PC-9 (cell line): ENCODE results near the gene VILL. TPM values are rescaled to one million over a fixed set of nuclear protein-coding genes. Genes with fewer than 3 reads are reported as not detected.

ENCODE experiments used
- BruUV-seq: library from RNA; stranded (reverse); fragments of 400-500 nt; replicated peaks from 2 replicates; lab custom pipeline; 2021; lab: Mats Ljungman, UMichigan
- CTCF ChIA-PET: fragments of 300-600 bp; sonication (Branson Sonifier 250); formaldehyde crosslinking; loops from one replicate; lab custom pipeline; 2022; ENCODE audit warnings: antibody characterized with exemption; lab: Charles Lee
- POLR2A ChIA-PET: fragments of 300-600 bp; sonication (Branson Sonifier 250); formaldehyde crosslinking; loops from one replicate; lab custom pipeline; 2022; ENCODE audit warnings: antibody characterized with exemption; ENCODE audit not compliant: unreplicated experiment; lab: Charles Lee
- DNase-seq, 2 experiments: peaks; one replicate each; pipeline versions ENCODE4 v3.0.0 to v3.0.0-alpha.2; 2015 to 2022; ENCODE audit warnings: mixed read lengths in 1 of 2
- H2AFZ ChIP-seq: fragments of 200-600 bp; sonication (generic); 2 replicates; pipeline ENCODE4 v1.8.1; 2017; ENCODE audit warnings: antibody characterized with exemption
- H3F3A ChIP-seq: fragments of 200-600 bp; sonication (generic); 2 replicates; pipeline ENCODE4 v1.8.1; 2017; ENCODE audit warnings: antibody characterized with exemption, mild to moderate bottlenecking, low read depth; ENCODE audit not compliant: insufficient read depth
- H3K27ac ChIP-seq: fragments of 200-600 bp; sonication (generic); 2 replicates; pipeline ENCODE4 v1.6.1; 2016; ENCODE audit warnings: mixed run types
- H3K27me3 ChIP-seq: fragments of 200-600 bp; sonication (generic); 2 replicates; pipeline ENCODE4 v1.6.1; 2016; ENCODE audit warnings: low read depth, mixed run types; ENCODE audit not compliant: insufficient read depth
- H3K36me3 ChIP-seq: fragments of 200-600 bp; sonication (generic); 2 replicates; pipeline ENCODE4 v1.6.1; 2016; ENCODE audit warnings: low read depth, mixed run types
- H3K4me1 ChIP-seq: fragments of 200-600 bp; sonication (generic); replicated peaks from 2 replicates; pipeline ENCODE4 v1.6.1; 2016; ENCODE audit warnings: mixed run types; ENCODE audit not compliant: insufficient read depth
- H3K4me2 ChIP-seq: fragments of 200-600 bp; sonication (generic); 2 replicates; pipeline ENCODE4 v1.6.1; 2017; ENCODE audit warnings: mixed run types
- H3K4me3 ChIP-seq: fragments of 200-600 bp; sonication (generic); 2 replicates; pipeline ENCODE4 v1.6.1; 2016; ENCODE audit warnings: mixed run types
- H3K79me2 ChIP-seq: fragments of 200-600 bp; sonication (generic); 2 replicates; pipeline ENCODE4 v1.6.1; 2017; ENCODE audit warnings: low read depth, mixed run types
- H3K9me2 ChIP-seq: fragments of 200-600 bp; sonication (generic); 2 replicates; pipeline ENCODE4 v1.8.1; 2017; ENCODE audit warnings: mild to moderate bottlenecking; ENCODE audit not compliant: insufficient read depth
- H3K9me3 ChIP-seq: fragments of 200-600 bp; sonication (generic); 2 replicates; pipeline ENCODE4 v1.8.1; 2016; ENCODE audit warnings: low read depth; ENCODE audit not compliant: insufficient read depth
- H4K20me1 ChIP-seq: fragments of 200-600 bp; sonication (generic); 2 replicates; pipeline ENCODE4 v1.8.1; 2017; ENCODE audit not compliant: insufficient read depth
- EZH2 ChIP-seq: fragments of 200-600 bp; sonication (generic); IDR thresholded peaks from 2 replicates; pipeline ENCODE4 v1.8.0; 2017; ENCODE audit warnings: antibody characterized with exemption, low read depth
- intact Hi-C: fragments of 100-400 bp; cut with micrococcal nuclease; formaldehyde crosslinking; loops from one replicate; pipeline ENCODE4 v1.10.0; 2022; ENCODE audit not compliant: unreplicated experiment
- total RNA-seq: library from RNA; stranded (reverse); gene quantifications from 2 replicates; pipeline ENCODE4 v1.2.3, GENCODE V29; 2021
- TF ChIP-seq, protein P1 (sequence below): fragments of 200-600 bp; sonication (generic); conservative IDR thresholded peaks from 2 replicates; pipeline ENCODE4 v1.6.1; 2017; ENCODE audit warnings: mixed run types, antibody characterized with exemption, mild to moderate bottlenecking, moderate library complexity

The VILL gene
- total RNA-seq, 1 experiment from 2014 or later, result 14.7 TPM

- no peak for TF ChIP-seq EZH2
- TF ChIP-seq, protein P1, sequence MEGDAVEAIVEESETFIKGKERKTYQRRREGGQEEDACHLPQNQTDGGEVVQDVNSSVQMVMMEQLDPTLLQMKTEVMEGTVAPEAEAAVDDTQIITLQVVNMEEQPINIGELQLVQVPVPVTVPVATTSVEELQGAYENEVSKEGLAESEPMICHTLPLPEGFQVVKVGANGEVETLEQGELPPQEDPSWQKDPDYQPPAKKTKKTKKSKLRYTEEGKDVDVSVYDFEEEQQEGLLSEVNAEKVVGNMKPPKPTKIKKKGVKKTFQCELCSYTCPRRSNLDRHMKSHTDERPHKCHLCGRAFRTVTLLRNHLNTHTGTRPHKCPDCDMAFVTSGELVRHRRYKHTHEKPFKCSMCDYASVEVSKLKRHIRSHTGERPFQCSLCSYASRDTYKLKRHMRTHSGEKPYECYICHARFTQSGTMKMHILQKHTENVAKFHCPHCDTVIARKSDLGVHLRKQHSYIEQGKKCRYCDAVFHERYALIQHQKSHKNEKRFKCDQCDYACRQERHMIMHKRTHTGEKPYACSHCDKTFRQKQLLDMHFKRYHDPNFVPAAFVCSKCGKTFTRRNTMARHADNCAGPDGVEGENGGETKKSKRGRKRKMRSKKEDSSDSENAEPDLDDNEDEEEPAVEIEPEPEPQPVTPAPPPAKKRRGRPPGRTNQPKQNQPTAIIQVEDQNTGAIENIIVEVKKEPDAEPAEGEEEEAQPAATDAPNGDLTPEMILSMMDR, result peak; percentile 85
- no peaks in the 10 kb centered on the region for H3K36me3 ChIP-seq
These were observed 16.2 kb upstream of the VILL start for GRCh38 chr3:37974121-37975083.

DNA sequence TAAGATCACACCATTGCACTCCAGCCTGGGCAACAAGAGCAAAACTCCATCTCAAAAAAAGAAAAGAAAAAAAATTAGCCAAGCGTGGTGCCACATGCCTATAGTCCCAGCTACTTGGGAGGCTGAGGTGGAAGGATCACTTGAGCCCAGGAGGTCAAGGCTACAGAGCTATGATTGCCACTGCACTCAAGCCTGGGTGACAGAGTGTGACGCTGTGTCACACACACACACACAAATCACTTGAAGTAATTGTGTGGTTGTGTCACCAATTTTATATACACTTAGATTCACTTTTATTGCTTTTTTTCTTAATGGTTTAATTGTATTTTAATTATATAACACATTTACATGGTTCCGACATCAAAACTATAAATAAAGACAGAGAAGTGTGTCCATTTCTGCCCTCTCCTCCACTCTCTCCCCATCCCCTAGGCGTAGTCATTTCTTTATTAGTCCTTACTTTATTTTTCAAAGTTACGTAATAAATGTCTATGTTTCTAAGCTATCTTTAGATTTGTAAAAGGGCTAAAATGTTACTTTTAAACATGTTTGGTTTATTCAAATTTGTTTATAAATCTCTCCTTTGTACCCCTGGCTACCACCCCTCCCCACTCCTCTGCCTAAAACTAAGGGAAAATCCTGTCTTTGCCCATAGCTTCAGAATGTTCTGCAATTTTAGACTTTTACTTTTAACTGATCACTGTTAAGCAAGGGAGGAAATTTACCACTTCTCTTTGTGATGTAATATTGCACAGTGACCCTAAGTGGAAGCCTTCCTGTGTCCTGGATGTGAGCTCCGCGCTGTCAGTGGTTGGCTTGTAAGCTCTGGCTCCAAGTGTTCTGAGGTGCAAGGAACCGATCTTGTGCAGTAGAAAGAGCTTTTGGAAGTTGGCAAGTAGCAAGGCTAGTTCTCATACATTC, 10.8 kb upstream of the VILL start:
- TF ChIP-seq, protein P1, result no peak
- no peak for TF ChIP-seq EZH2
- Histone ChIP-seq H3K27me3 (no peaks in the 10 kb centered on the region), H3K27ac (0 out of 2 replicates have a peak overlapping the region, but pooled peaks have one; percentile 12), H3K9me2 (no peaks in the 10 kb centered on the region), H3K79me2 (no peaks in the 10 kb centered on the region), H3F3A (peaks cover 10% of the 10 kb centered on the region), H3K9me3 (no peaks in the 10 kb centered on the region), H3K36me3 (peaks cover 6% of the 10 kb centered on the region; the same call in 1 of the 2 replicates), H3K4me1 (peaks cover 12% of the 10 kb centered on the region; the same call in 1 of the 2 replicates), H4K20me1 (no peaks in the 10 kb centered on the region), H3K4me3 (no peak overlapping the region), H2AFZ (no peak overlapping the region), H3K4me2 (no peak overlapping the region)
- ChIA-PET CTCF (no interaction called here), POLR2A (no interaction called here)
- intact Hi-C loops, result no loop called here
- BruUV-seq, result no TSS peak
- no peak for DNase-seq

More at GRCh38 chr3:37974121-37975083, 16.2 kb upstream of the VILL start:
- peak; percentile 47 to 62 for DNase-seq
- Histone ChIP-seq H2AFZ (no peak overlapping the region), H3K4me3 (no peak overlapping the region), H3F3A (peaks cover 1% of the 10 kb centered on the region), H3K27ac (no peak overlapping the region), H3K4me2 (no peak overlapping the region), H3K27me3 (no peaks in the 10 kb centered on the region), H4K20me1 (no peaks in the 10 kb centered on the region), H3K79me2 (no peaks in the 10 kb centered on the region), H3K9me2 (no peaks in the 10 kb centered on the region), H3K4me1 (no peaks in the 10 kb centered on the region), H3K9me3 (no peaks in the 10 kb centered on the region)
- no TSS peak for BruUV-seq
- intact Hi-C loops, result loop anchor here (1.0 to 2.0 kb wide), 3 partner anchors 22 to 505 kb away; no protein-coding TSS in a partner anchor
- ChIA-PET CTCF (interaction anchor here (0.6 to 2.4 kb wide), 10 partner anchors 10 to 324 kb away, joined by 3 to 18 read pairs (median 4); partner anchors contain the start of gene VILL), POLR2A (interaction anchor here (0.7 kb wide), 1 partner anchor 35 kb away, joined by 6 read pairs; no protein-coding TSS in a partner anchor)
